Testis (tissue), 3 donors: ENCODE measurements around the gene LMBRD2. TPM values are rescaled to one million over a fixed set of nuclear protein-coding genes. Genes with fewer than 3 reads are reported as not detected.

ENCODE experiments used
- DNase-seq: peaks from one replicate; pipeline ENCODE4 v3.0.0-alpha.2; 2019
- H3K27ac ChIP-seq, 2 donors: fragments of 200-600 bp; sonication (generic); one replicate each; pipeline ENCODE4 v1.5.1; 2019
- H3K27me3 ChIP-seq: fragments of 200-600 bp; sonication (generic); one replicate; pipeline ENCODE4 v1.5.1; 2019
- H3K36me3 ChIP-seq: fragments of 200-600 bp; sonication (generic); one replicate; pipeline ENCODE4 v1.5.1; 2017; ENCODE audit warnings: low read depth; ENCODE audit errors: missing control alignments
- H3K4me1 ChIP-seq: fragments of 200-600 bp; sonication (generic); one replicate; pipeline ENCODE4 v1.5.1; 2019
- H3K4me3 ChIP-seq, 2 donors: fragments of 200-600 bp; sonication (generic); one replicate each; pipeline ENCODE4 v1.5.1; 2017 to 2019
- H3K9me3 ChIP-seq: fragments of 200-600 bp; sonication (generic); one replicate; pipeline ENCODE4 v1.5.1; 2017
- POLR2A ChIP-seq: fragments of 450-650 bp; IDR thresholded peaks from one replicate; pipeline ENCODE4 v1.6.1; 2017; ENCODE audit warnings: antibody characterized with exemption, mild to moderate bottlenecking, moderate library complexity
- WGBS, 2 donors: methylation state at CpG; one replicate each; pipeline ENCODE4 v1.1.5; 2018; 5-methylcytosine and 5-hydroxymethylcytosine counted together
- intact Hi-C: fragments of 100-400 bp; cut with DNase I; formaldehyde crosslinking; loops from one replicate; pipeline ENCODE4 v1.15.1; 2023; ENCODE audit warnings: low total_unique reads
- polyA plus RNA-seq: library from polyadenylated mRNA; stranded (reverse); fragments of 350-450 nt; fragmentation: Illumina TruSeq; extraction: RNeasy Lipid Tissue Mini Kit (QIAGEN cat#74804); gene quantifications from one replicate; pipeline ENCODE4 v1.2.3, GENCODE V29; 2014; ENCODE audit warnings: low read depth, low replicate concordance; ENCODE audit not compliant: insufficient read depth
- total RNA-seq, 2 donors: library from RNA; depleted of rRNA; stranded (reverse); fragments of >200 nt; gene quantifications; one replicate each; pipeline ENCODE4 v1.2.3, GENCODE V29; 2016
- TF ChIP-seq, protein P1 (sequence below), 3 experiments: fragments of 450-650 bp in 2 of 3; fragments of 200-600 bp in 1 of 3; sonication (generic) in 1 of 3; IDR thresholded peaks; one replicate each; pipeline ENCODE4 v1.5.1; 2016 to 2019; ENCODE audit warnings: antibody characterized with exemption in 3 of 3, mild to moderate bottlenecking in 2 of 3, moderate library complexity in 1 of 3

Gene LMBRD2
- total and polyA plus RNA-seq, 3 donors from 2014 or later, result 6.3 to 24.4 (median 8.2) TPM

DNA sequence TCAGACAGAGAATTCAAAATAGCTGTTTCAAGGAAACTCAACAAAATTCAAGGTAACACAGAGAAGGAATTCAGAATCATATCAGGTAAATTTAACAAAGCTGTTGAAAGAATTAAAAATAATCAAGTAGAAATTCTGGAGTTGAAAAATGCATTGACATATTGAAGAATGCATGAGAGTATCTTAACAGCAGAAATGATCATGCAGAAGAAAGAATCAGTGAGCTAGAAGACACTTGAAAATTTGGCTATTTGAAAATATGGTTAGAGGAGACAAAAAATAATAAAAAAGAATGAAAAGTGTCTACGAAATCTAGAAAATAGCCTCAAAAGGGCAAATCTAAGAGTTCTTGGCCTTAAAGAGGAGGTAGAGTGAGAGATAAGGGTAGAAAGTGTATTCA is 22.9 kb downstream of the LMBRD2 start:
- intact Hi-C loops, result no loop called here
- TF ChIP-seq, protein P1, sequence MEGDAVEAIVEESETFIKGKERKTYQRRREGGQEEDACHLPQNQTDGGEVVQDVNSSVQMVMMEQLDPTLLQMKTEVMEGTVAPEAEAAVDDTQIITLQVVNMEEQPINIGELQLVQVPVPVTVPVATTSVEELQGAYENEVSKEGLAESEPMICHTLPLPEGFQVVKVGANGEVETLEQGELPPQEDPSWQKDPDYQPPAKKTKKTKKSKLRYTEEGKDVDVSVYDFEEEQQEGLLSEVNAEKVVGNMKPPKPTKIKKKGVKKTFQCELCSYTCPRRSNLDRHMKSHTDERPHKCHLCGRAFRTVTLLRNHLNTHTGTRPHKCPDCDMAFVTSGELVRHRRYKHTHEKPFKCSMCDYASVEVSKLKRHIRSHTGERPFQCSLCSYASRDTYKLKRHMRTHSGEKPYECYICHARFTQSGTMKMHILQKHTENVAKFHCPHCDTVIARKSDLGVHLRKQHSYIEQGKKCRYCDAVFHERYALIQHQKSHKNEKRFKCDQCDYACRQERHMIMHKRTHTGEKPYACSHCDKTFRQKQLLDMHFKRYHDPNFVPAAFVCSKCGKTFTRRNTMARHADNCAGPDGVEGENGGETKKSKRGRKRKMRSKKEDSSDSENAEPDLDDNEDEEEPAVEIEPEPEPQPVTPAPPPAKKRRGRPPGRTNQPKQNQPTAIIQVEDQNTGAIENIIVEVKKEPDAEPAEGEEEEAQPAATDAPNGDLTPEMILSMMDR (IDR thresholded peaks at IDR 0.05), result no peak
- no peak for TF ChIP-seq POLR2A

DNA sequence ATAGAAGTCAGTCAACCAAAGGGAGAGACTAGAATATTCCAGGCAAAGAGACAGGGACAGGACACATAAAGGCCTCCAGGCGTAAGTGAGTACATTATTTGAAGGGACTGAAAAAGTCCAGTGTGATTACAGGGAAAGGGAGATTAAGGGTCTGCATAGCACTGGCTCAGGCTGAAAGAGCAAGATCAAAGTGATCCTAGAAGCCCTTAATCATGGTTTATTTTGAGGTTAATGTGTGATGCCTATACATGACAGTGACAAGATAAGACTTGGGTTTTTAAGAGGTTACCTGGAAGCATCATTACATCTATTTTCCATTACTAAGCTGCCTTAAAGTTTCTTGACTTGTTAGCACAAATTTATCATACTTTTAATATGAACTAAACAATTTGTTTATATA is 25.8 kb downstream of the LMBRD2 start:
- no peaks in the 10 kb centered on the region for H3K4me1 ChIP-seq
- 89 to 100% methylated on average over 1 of the region's 1 CpG for whole genome bisulfite sequencing, 2 donors
- intact Hi-C loops, result no loop called here
- H3K27ac ChIP-seq, result no peak overlapping the region
- no peak for TF ChIP-seq POLR2A
- TF ChIP-seq, protein P1 (IDR thresholded peaks at IDR 0.05), result no peak
- no peaks in the 10 kb centered on the region for H3K27me3 ChIP-seq
- no peaks in the 10 kb centered on the region for H3K36me3 ChIP-seq
- no peak overlapping the region for H3K4me3 ChIP-seq
- H3K9me3 ChIP-seq, result no peaks in the 10 kb centered on the region
- no peak for DNase-seq

More for the DNA sequence above, 22.9 kb downstream of the LMBRD2 start:
- H3K4me3 ChIP-seq, result no peak overlapping the region
- H3K4me1 ChIP-seq, result no peaks in the 10 kb centered on the region
- WGBS, 2 donors, result 91% methylated on average over 1 of the region's 1 CpG
- no peaks in the 10 kb centered on the region for H3K27me3 ChIP-seq
- H3K36me3 ChIP-seq, result no peaks in the 10 kb centered on the region
- DNase-seq, result no peak
- no peak overlapping the region for H3K27ac ChIP-seq
- no peaks in the 10 kb centered on the region for H3K9me3 ChIP-seq

DNA sequence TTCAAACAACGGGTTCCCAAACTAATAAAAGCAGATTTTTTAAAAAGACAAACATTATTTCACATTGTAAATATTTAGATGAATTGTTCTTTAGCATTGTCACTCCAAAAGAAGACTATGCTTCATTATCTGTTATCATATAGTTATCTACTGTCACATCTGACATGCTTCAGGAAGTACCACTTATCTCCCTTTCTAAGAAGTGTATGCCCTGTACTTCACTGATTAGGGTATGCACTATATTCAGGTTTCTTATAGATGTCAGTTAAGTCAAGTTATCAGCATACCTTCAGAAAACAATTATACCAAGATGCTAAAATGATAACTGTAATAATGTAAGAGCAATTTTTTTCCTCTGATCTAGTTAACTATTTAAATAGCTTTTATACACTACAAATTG is 40.4 kb downstream of the LMBRD2 start:
- 98 to 100% methylated on average over 1 of the region's 1 CpG for WGBS, 2 donors
- H3K4me1 ChIP-seq, result no peaks in the 10 kb centered on the region
- no peak overlapping the region for H3K27ac ChIP-seq
- no peaks in the 10 kb centered on the region for H3K9me3 ChIP-seq
- intact Hi-C loops, result no loop called here
- H3K4me3 ChIP-seq, result no peak overlapping the region
- H3K27me3 ChIP-seq, result no peaks in the 10 kb centered on the region
- no peaks in the 10 kb centered on the region for H3K36me3 ChIP-seq
- TF ChIP-seq POLR2A, result no peak
- TF ChIP-seq, protein P1 (IDR thresholded peaks at IDR 0.05), result no peak
- DNase-seq, result no peak

DNA sequence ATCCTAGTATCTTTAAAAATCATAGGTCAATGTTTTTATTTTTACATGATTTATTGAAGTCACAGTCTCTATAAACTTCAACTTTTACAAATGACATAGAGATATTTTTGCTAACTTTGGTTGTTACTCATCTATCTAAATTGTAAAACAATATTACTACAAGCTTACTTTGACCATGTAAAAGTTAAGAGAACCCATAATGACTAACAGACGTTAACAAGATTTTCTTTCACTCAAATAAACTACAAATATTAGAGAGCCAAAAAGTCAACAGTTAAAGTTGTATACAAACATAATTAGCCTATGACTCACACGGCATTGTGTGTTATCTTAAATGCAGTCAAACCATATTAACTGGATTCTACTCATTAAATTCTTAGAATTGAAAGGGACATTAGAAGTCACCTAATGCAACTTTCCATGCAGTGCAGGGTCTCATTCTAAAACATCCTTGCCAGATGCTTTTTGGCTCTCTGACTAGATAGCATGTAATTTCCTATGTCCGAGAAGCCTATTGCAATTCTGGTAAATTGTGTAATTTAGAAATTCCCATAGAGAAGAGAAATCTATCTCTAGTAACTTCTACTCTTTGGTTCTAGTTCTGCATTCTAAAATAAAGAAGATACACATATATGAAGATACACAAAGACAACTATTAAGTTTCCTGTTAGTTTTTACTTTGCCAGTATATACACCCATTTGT is 42.8 kb downstream of the LMBRD2 start:
- Histone ChIP-seq H3K9me3 (no peaks in the 10 kb centered on the region), H3K4me1 (no peaks in the 10 kb centered on the region), H3K4me3 (no peak overlapping the region), H3K27ac (no peak overlapping the region), H3K36me3 (no peaks in the 10 kb centered on the region), H3K27me3 (no peaks in the 10 kb centered on the region)
- intact Hi-C loops, result no loop called here
- DNase-seq, result no peak
- TF ChIP-seq, protein P1 (IDR thresholded peaks at IDR 0.05), result no peak
- no peak for TF ChIP-seq POLR2A
- 81 to 87% methylated on average over 3 of the region's 3 CpGs for whole genome bisulfite sequencing, 2 donors

DNA sequence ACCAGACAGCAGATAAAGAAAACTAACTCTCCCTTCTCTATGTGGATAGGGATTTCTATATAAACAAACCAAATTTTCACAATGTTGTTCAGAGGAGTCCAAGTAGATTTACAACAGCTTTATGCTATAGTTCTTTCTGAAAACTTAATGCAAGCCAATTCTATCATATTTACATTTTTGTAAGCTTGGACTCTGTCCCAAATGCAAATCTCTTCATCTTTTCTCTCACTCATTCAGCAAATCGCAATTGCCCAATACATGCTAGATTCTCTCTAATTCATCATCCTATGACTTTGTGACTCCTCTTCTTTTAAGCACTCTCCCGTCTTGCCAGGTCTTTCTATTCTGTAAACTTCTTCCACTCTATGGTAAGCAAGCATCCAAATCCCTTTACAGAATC is 45.9 kb downstream of the LMBRD2 start:
- Histone ChIP-seq H3K4me1 (no peaks in the 10 kb centered on the region), H3K9me3 (no peaks in the 10 kb centered on the region), H3K27me3 (no peaks in the 10 kb centered on the region), H3K4me3 (no peak overlapping the region), H3K27ac (no peak overlapping the region), H3K36me3 (no peaks in the 10 kb centered on the region)
- no peak for DNase-seq
- WGBS, 2 donors, result 69 to 98% methylated on average over 2 of the region's 2 CpGs
- TF ChIP-seq, protein P1 (IDR thresholded peaks at IDR 0.05), result no peak
- no peak for TF ChIP-seq POLR2A
- intact Hi-C loops, result no loop called here
